ENCODE measurements around the gene ZNF25. TPM values are rescaled to one million over a fixed set of nuclear protein-coding genes. Genes with fewer than 3 reads are reported as not detected.

Gene ZNF25
- total and polyA plus RNA-seq, 4 donors: 0.93 to 2.8 (median 1.7) TPM

GRCh38 chr10:37952043-37952755 lies 24.2 kb downstream of the ZNF25 start:
- 92% methylated on average over 2 of the region's 2 CpGs for WGBS
- no peak overlapping the region for H3K27ac ChIP-seq (ENCODE audit: low read depth in 1 of 2, low read length in 2 of 2)
- no peak for DNase-seq (ENCODE audit: low spot score)
- H3K4me1 ChIP-seq (ENCODE audit: control insufficient read depth in 4 of 4, insufficient read depth in 4 of 4, low read length in 3 of 4): no peaks in the 10 kb centered on the region
- peaks cover 7 to 51% (median 38%) of the 10 kb centered on the region in 4 donors for H3K36me3 ChIP-seq (ENCODE audit: control insufficient read depth in 4 of 4, insufficient read depth in 3 of 4, low read depth in 1 of 4, low read length in 3 of 4)
- H3K9me3 ChIP-seq (ENCODE audit: control insufficient read depth in 4 of 4, low read length in 3 of 4): peaks cover 3 to 15% (median 10%) of the 10 kb centered on the region in 4 donors
- no peak overlapping the region for H3K4me3 ChIP-seq (ENCODE audit: low read depth in 1 of 3, low read length in 3 of 3)
- TF ChIP-seq YY1 (IDR thresholded peaks at IDR 0.05) (no peak), HNF4G (IDR thresholded peaks at IDR 0.05) (no peak), FOXA1 (IDR thresholded peaks at IDR 0.05) (no peak), CTCF (IDR thresholded peaks at IDR 0.05; ENCODE audit: low read depth, low read length, missing input control) (no peak), RXRA (IDR thresholded peaks at IDR 0.05) (no peak), ZBTB33 (IDR thresholded peaks at IDR 0.05) (no peak), TAF1 (conservative IDR thresholded peaks at IDR 0.05) (no peak), REST (IDR thresholded peaks at IDR 0.05) (no peak), ATF3 (IDR thresholded peaks at IDR 0.05) (no peak), EGR1 (IDR thresholded peaks at IDR 0.05; ENCODE audit: low read depth in 2 of 2) (no peak), HNF4A (conservative IDR thresholded peaks at IDR 0.05) (no peak), GABPA (IDR thresholded peaks at IDR 0.05 in 1 of 2, conservative IDR thresholded peaks at IDR 0.05 in 1 of 2) (no peak), SP1 (IDR thresholded peaks at IDR 0.05) (no peak), NR2F2 (IDR thresholded peaks at IDR 0.05) (no peak)
- H3K27me3 ChIP-seq (ENCODE audit: control insufficient read depth in 4 of 4, insufficient read depth in 4 of 4, low read length in 3 of 4): no peaks in the 10 kb centered on the region
- no peak overlapping the region for H3K9ac ChIP-seq (ENCODE audit: low read depth in 1 of 2, low read length in 2 of 2)

- H3K9me3 ChIP-seq (ENCODE audit: control insufficient read depth in 4 of 4, low read length in 3 of 4): peaks cover 3 to 12% (median 9%) of the 10 kb centered on the region in 4 donors
- WGBS: 92% methylated on average over 3 of the region's 3 CpGs
- H3K9ac ChIP-seq (ENCODE audit: low read depth in 1 of 2, low read length in 2 of 2): no peak overlapping the region
- DNase-seq (ENCODE audit: low spot score): no peak
- H3K4me1 ChIP-seq (ENCODE audit: control insufficient read depth in 4 of 4, insufficient read depth in 4 of 4, low read length in 3 of 4): no peaks in the 10 kb centered on the region
- H3K27me3 ChIP-seq (ENCODE audit: control insufficient read depth in 4 of 4, insufficient read depth in 4 of 4, low read length in 3 of 4): no peaks in the 10 kb centered on the region
- no peak overlapping the region for H3K27ac ChIP-seq (ENCODE audit: low read depth in 1 of 2, low read length in 2 of 2)
- H3K4me3 ChIP-seq (ENCODE audit: low read depth in 1 of 3, low read length in 3 of 3): no peak overlapping the region
- TF ChIP-seq SP1 (IDR thresholded peaks at IDR 0.05): no peak
- H3K36me3 ChIP-seq (ENCODE audit: control insufficient read depth in 4 of 4, insufficient read depth in 3 of 4, low read depth in 1 of 4, low read length in 3 of 4): peaks cover 4 to 21% (median 17%) of the 10 kb centered on the region in 4 donors
Observed at GRCh38 chr10:37948210-37948609, 28.2 kb downstream of the ZNF25 start.

All from liver (tissue), 9 donors.